ENCODE data around the gene CST6.

Gene CST6

GRCh38 chr11:65972116-65972515 lies 39.7 kb upstream of the CST6 start:
- no peak for TF ChIP-seq CTCF (conservative IDR thresholded peaks at IDR 0.05)

GRCh38 chr11:65973439-65974110 lies 38.2 kb upstream of the CST6 start:
- no peak overlapping the region for H3K27ac ChIP-seq
- TF ChIP-seq CTCF (conservative IDR thresholded peaks at IDR 0.05), result no peak

More at GRCh38 chr11:65972116-65972515, 39.7 kb upstream of the CST6 start:
- H3K27ac ChIP-seq, result no peak overlapping the region

- H3K27ac ChIP-seq, result no peak overlapping the region
- no peak for TF ChIP-seq CTCF (conservative IDR thresholded peaks at IDR 0.05)
Measured at GRCh38 chr11:65975771-65976170, 36.0 kb upstream of the CST6 start.

GRCh38 chr11:65976216-65977176 lies 35.3 kb upstream of the CST6 start:
- no peak for TF ChIP-seq CTCF (conservative IDR thresholded peaks at IDR 0.05)
- no peak overlapping the region for H3K27ac ChIP-seq

GRCh38 chr11:65977621-65978390 lies 34.0 kb upstream of the CST6 start:
- no peak overlapping the region for H3K27ac ChIP-seq

GRCh38 chr11:65978391-65979238 lies 33.2 kb upstream of the CST6 start:
- H3K27ac ChIP-seq, result no peak overlapping the region

More at GRCh38 chr11:65977621-65978390, 34.0 kb upstream of the CST6 start:
- TF ChIP-seq CTCF (conservative IDR thresholded peaks at IDR 0.05), result no peak

More at GRCh38 chr11:65978391-65979238, 33.2 kb upstream of the CST6 start:
- TF ChIP-seq CTCF (conservative IDR thresholded peaks at IDR 0.05), result no peak
